Stimulated activated CD8-positive, alpha-beta memory T cell treated with anti-CD3 and anti-CD28 coated beads, Interleukin-12 subunit alpha, Interleukin-12 subunit beta, amount 100 ng/mL, for 24 hours (primary cell): ENCODE data around the gene CUBN.
"Not testable (repeated sequence)": the region's sequence is repeated elsewhere in the genome, so short reads cannot be mapped to it uniquely, and the experiment has no call there.

Source experiments
- DNase-seq: peaks from one replicate; pipeline ENCODE4 v3.0.0-alpha.2; 2020; ENCODE audit errors: extremely low read depth

Gene CUBN

GRCh38 chr10:17141504-17142229 lies 12.1 kb upstream of the CUBN start:
- DNase-seq, result no peak

GRCh38 chr10:17140386-17140761 lies 10.8 kb upstream of the CUBN start:
- no peak for DNase-seq

- DNase-seq, result no peak
Measured at GRCh38 chr10:17138460-17139042, 8.9 kb upstream of the CUBN start.

DNA sequence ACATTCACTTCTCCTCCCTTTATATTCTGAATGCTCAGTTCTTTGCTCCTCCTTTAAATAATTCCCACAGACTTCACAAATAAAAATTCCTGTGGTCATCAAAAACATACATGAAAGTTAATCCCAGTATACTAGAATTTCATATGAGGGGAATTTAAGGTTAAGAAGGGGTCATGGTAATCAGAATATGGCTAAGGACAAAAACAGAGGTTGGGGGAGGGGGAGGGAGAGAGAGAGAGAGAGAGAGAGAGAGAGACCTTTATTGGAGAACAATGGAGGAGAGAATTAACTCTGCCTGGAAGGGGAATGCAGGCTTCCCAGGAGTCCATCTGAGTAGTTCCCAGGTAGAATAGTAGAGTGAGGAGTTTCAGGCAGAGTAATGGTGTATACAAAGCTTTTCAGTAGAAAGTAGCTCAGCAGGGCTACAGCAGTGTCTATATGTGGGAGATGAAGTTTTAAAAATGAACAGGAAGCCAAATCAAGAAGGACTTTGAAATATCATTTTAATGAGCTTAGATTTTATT lies 5.2 kb upstream of the CUBN start:
- no peak for DNase-seq

- no peak for DNase-seq
Measured at GRCh38 chr10:17134282-17134681, 4.7 kb upstream of the CUBN start.

DNA sequence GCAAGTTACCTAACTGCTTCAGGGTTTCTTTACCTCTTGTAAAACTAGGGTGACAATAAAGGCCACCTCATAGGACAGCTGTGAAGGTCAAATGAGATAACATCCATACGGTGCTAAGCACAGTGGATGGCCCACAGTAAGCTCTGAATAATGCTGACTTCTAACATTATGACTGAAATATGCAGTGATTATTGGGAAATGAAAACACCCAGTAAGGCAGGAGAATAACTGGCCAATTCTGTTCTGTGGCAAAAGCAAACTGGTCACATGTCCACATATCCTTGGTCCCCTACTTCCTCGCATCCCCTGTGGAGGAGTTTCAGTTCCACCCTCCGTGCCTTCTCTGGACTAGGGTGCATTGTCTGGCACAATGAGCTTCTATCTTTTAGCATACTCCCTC lies 1.4 kb downstream of the CUBN start:
- DNase-seq, result no peak

DNA sequence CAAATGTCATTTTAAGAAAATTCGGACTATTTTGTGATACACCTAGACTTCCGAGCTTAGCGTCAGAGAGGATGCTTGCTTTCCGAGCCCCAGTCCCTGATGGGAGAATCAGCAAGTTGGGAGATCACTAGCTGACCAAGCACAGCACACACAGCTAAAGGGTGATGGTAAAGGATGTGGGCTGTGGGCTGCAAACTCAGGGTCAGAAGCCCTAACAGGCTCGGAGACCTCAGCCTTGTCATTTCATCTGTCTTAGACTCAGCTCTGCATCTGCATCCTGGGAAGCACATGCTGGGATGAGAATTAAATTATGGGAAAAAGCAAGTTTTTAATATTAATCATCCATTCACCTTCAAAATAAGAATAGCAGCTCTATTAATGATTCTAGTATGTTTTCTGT lies 3.3 kb downstream of the CUBN start:
- DNase-seq, result no peak

DNA sequence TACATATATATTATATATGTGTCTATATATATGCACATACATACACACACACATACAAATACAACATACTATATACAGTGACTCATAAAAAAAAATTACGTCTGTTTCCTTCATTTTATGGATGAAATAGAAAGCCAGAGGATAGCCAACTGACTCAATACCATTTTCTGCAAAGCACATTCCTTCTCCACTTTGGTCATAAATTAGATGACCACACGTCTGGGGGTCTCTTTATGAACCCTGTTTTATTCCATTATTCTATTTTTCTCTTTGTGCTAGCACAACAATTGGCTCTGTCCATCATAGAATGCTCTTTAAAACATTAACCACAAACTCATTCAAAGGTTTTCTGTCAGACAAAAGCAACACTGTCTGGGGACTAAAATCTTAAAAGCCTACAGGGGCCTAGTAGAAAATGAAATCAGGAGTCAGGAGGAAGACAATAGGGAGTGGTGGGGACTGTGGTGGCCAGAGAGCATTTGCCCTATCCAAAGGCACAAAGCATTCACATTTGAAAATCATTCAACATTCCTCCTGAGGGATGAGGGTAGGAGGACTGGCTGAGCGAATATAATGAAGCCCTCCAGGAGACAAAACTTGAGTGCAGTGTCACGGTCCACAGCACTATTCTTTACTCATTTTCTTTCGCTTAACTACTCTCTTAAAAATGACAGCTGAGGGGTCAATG lies 4.3 kb downstream of the CUBN start:
- no peak for DNase-seq

DNA sequence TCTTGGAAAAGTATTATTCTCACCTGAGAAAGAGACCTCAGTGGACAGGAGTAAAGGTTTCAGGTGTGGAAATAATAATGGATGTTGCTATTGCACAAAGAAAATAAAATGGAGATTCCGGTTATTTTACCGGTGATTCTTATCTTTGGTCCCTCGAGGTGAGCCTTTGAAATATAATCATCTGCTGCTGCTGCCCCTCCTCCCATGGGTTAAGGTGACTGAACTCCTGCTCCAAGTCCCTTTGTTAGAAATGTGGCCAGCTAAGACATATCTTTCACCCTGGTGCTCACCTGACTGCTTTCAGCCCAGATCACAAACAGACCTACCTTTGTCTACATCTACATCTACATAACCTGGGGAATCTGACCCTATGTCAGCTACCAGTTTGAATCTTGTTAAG lies 5.7 kb downstream of the CUBN start:
- no peak for DNase-seq

GRCh38 chr10:17122726-17123661 lies 6.6 kb downstream of the CUBN start:
- DNase-seq, result no peak

DNA sequence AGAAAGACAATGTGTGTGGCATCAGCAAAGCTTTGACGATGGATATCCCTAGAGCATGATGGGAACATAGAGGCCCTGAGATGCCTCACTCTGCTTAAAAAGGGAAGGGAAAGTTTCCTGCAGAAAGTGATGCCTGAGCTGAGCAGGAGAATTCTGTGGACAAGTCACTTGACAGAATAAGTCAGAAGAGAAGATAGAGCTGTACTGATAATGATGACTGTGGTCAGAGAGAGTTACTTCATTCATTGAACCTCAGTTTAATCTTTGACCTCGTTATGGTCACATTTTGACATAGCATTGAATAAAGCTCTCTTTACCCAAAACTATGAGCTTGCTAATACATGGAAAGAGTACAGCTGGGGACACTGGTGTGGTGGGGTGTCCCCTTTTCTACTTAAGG lies 7.6 kb downstream of the CUBN start:
- no peak for DNase-seq

GRCh38 chr10:17120694-17121093 lies 8.9 kb downstream of the CUBN start:
- DNase-seq, result no peak

DNA sequence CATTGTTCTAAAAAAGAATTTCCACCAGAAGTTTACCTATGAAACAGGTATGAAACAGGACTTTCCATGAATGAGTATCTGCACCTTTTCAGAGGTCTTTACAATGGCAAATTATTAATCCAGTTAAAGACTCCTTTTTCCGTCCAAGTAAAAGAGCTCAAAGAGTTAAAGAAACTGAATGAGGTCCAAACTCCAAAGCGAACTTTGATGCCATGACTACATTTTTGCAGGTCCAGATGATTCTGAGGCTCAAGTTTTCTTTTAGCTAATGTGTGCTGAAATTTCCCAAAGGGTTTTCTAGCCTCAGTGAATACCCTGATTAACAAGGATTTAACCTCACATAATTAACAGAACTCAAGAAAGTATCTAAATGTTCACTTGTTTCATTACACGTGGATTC lies 9.8 kb downstream of the CUBN start:
- no peak for DNase-seq

DNA sequence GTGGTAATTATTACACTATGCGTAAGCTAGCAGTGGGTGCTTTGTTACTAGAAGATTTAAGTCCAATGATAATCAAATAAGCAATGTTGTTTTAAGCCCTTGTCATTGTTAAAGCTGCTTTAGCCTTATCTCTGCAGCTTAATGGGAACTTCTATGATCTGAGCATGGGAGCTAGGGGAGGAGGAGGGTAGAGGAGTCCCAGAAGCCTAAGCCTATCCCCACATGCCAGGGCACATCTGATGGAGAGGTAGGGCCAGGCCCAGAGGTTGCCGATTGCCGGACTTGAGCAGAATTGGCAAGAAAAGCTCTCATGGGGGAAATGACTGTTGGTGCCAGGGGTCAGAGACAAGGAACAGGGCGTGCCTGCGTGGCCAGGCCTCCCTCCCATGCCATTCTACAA lies 13.4 kb downstream of the CUBN start:
- DNase-seq, result no peak

DNA sequence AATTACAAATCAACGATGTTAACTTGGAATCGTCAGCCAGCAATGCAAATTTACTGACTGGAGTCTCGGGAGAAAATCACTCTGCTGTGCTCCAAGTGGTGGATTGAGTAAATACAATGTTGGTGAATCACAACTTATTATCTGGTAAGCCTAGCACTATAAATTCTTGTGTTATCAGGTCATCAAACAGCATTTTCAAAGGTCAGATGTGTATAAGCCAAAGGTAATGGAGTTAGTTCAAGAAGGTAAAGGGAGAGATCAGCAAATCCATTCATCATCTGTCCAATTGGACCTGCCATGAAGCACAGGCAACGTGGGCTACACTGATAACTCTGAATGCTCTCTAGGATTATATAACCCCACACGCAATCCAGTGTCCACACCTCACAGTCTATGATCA lies 13.9 kb downstream of the CUBN start:
- no peak for DNase-seq

DNA sequence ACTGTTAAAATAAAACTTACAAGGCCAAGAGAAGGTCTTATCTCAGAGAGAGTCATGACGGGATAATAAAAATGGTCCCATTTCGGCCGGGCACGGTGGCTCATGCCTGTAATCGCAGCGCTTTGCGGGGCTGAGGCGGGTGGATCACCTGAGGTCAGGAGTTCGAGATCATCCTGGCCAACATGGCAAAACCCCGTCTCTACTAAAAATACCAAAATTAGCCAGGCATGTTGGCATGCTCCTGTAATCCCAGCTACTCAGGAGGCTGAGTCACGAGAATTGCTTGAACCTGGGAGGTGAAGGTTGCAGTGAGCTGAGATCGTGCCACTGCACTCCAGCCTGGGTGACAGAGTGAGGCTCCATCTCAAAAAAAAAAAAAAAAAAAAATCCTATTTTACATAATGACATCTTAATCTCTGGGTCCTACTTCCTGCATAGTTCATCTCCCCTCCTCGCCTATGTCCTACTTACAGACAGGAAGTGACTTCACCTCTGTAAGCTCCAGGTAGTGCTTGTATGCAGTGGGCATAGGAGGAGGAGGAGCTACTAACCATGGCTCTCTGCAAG lies 14.7 kb downstream of the CUBN start:
- not testable (repeated sequence) for DNase-seq

DNA sequence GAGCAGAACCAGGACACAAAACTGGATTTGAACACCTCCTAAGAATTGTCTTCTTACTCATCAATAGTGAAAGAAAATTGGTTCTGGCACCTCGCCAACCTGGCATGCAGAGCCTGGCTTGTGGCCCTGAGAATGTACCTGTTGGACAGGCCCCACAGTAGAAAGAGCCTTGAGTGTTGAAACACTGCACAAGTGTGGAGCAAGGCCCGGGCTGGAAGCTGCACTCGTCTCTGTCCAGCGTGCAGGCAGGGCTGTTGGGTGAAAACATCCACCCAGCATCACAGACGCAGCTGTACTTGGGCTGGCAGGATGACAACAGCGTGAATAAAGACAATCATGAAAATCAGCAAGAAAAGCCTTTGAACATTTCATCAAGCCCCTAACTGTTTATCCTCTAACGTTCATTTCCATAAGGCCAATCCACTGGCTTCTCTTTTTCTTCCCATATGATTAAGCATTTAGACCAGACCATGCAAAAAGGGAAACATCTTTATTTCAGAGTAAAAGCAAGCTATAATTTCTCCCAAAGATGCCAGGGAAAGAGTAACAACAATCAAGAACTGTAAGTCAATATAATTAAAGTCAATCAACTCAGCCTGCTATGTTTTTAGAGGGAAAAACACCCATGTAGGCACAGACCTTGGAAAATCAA lies 15.6 kb downstream of the CUBN start:
- no peak for DNase-seq

- DNase-seq, result no peak
Measured at GRCh38 chr10:17113346-17113745, 16.3 kb downstream of the CUBN start.

DNA sequence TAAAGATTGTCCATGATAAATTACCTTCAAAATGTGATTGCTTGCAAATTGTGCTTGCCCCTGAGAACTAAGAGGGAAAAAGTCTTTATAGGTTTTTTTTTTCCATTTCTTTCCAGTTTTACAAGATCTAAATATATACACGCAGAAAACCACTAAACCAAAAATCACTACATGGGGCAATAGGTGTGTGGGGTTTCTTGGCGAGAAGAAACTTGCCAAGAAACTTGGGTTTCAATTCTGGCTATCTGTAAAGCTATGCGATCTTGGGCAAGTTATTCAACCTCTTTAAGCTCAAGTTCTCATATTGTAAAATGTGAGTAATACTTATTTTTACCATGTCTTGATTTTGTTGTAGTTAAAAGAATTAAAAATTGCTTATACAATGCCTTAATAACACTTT lies 17.0 kb downstream of the CUBN start:
- DNase-seq, result no peak

DNA sequence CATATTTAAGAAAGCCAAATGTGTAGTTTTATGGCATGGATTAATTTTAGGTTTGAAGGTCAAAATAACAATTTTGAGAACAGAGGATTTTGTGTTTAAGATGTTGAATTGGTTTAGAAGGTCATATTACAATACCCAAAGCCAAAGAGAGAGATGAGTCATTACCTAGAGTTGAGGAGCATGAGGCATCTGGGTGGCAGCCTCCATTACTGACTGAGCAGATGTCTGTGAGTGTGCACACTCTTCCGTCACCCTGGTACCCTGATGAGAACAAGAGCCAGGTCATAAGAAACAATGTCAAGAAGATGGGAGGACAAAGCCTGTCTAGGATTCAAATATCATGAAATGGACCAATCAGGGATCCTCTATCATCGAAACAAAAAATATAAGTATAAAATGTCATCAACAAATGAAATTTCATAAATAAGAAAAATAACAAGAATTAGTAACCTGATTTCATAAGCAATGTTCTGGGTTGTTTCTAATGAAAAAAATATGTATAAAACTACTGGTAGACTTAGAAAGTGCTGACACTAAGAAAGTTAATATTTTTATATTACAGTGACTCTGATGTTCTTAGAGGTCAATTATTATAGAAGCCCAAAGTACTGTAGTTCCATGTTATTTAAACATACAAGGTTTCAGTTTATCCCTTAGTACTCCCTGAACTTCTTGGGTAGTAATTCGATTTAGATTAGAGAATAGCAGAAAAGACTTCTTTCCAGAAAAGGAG lies 20.0 kb downstream of the CUBN start:
- no peak for DNase-seq
